Stomach (tissue), 9 donors: Measurements from ENCODE around the gene FIZ1. TPM values are rescaled to one million over a fixed set of nuclear protein-coding genes. Genes with fewer than 3 reads are reported as not detected.

Experiments
- DNase-seq, 2 donors: peaks; one replicate each; pipeline versions ENCODE4 v3.0.0 to v3.0.0-alpha.2; 2013 to 2019
- H3K27ac ChIP-seq, 5 donors: fragments of 200-600 bp in 4 of 5; sonication (generic) in 4 of 5; one replicate each; pipeline ENCODE4 v1.5.1; 2013 to 2019; ENCODE audit warnings: mild to moderate bottlenecking in 1 of 5, moderate library complexity in 1 of 5
- H3K27me3 ChIP-seq, 3 donors: fragments of 200-600 bp; sonication (generic); one replicate each; pipeline ENCODE4 v1.5.1; 2017 to 2019; ENCODE audit warnings: mixed run types in 1 of 3
- H3K36me3 ChIP-seq, 4 donors: fragments of 200-600 bp; sonication (generic); 1 replicate in 3 of 4; 2 replicates in 1 of 4; pipeline ENCODE4 v1.5.1; 2016 to 2019
- H3K4me1 ChIP-seq, 4 donors: fragments of 200-600 bp; sonication (generic); one replicate each; pipeline ENCODE4 v1.5.1; 2016 to 2019
- H3K4me3 ChIP-seq, 4 donors: fragments of 200-600 bp; sonication (generic) in 3 of 4; one replicate each; pipeline ENCODE4 v1.5.1; 2016 to 2019; ENCODE audit warnings: mild to moderate bottlenecking in 1 of 4
- H3K9me3 ChIP-seq, 4 donors: fragments of 200-600 bp; sonication (generic); one replicate each; pipeline ENCODE4 v1.5.1; 2016 to 2019
- CTCF ChIP-seq, 7 experiments: fragments of 450-650 bp in 4 of 7; fragments of 200-600 bp in 3 of 7; sonication (generic) in 3 of 7; IDR thresholded peaks; one replicate each; pipeline ENCODE4 v1.5.1; 2016 to 2019; ENCODE audit warnings: antibody characterized with exemption in 7 of 7, control low read depth in 2 of 7, mild to moderate bottlenecking in 1 of 7
- EP300 ChIP-seq: sonication (generic); formaldehyde crosslinking; IDR thresholded peaks from one replicate; pipeline ENCODE4 v1.6.1; 2017; ENCODE audit warnings: antibody characterized with exemption
- POLR2A ChIP-seq, 4 donors: fragments of 450-650 bp; IDR thresholded peaks; one replicate each; pipeline ENCODE4 v1.6.1; 2016; ENCODE audit warnings: antibody characterized with exemption in 4 of 4, control low read depth in 2 of 4, mild to moderate bottlenecking in 1 of 4, moderate library complexity in 1 of 4
- POLR2AphosphoS5 ChIP-seq, 3 donors: sonication (generic); formaldehyde crosslinking; IDR thresholded peaks; one replicate each; pipeline ENCODE4 v1.6.1; 2016; ENCODE audit warnings: antibody characterized with exemption in 3 of 3
- WGBS, 5 donors: extraction: QIAGEN DNeasy Blood & Tissue Kit in 3 of 5; methylation state at CpG; one replicate each; pipeline versions ENCODE4 v1.1.5 to v1.1.7; 2013 to 2018; 5-methylcytosine and 5-hydroxymethylcytosine counted together
- intact Hi-C: fragments of 100-400 bp; cut with DNase I; formaldehyde crosslinking; loops from one replicate; pipeline ENCODE4 v1.15.1; 2023; ENCODE audit warnings: low total_unique reads
- polyA plus RNA-seq, 3 donors: library from polyadenylated mRNA; stranded (reverse); fragments of 200-250 nt; gene quantifications; one replicate each; pipeline ENCODE4 v1.2.3, GENCODE V29; 2013
- total RNA-seq, 5 donors: library from RNA; depleted of rRNA; stranded (reverse); fragments of >200 nt; gene quantifications; one replicate each; pipeline versions ENCODE4 v1.1.0 to v1.2.3, GENCODE V29; 2014 to 2016
- donor health status: healthy with polysubstance abuse.
- donor health status: Bipolar disorder and iron deficiency.
- donor health status: healthy.

FIZ1 gene
- total and polyA plus RNA-seq, 8 donors = 4.0 to 16.8 (median 8.7) TPM; not detected in 1

- DNase-seq = no peak
- Histone ChIP-seq H3K4me3 (no peak overlapping the region), H3K9me3 (no peaks in the 10 kb centered on the region), H3K27me3 (no peaks in the 10 kb centered on the region), H3K27ac (peak overlapping the region in 3 of 5 donors; percentile 96 to 97 (median 97)), H3K4me1 (peaks cover 11 to 53% (median 23%) of the 10 kb centered on the region in 4 donors), H3K36me3 (peaks cover 6 to 26% (median 22%) of the 10 kb centered on the region in 4 donors)
- 93 to 98% (median 94%) methylated on average over 7 of the region's 7 CpGs for WGBS, 5 donors
- TF ChIP-seq EP300 (no peak), CTCF (IDR thresholded peaks at IDR 0.05) (no peak), POLR2AphosphoS5 (IDR thresholded peaks at IDR 0.05) (no peak), POLR2A (IDR thresholded peaks at IDR 0.05) (no peak)
- intact Hi-C loops = no loop called here
Observed at GRCh38 chr19:55623130-55623529, 23.8 kb upstream of the FIZ1 start.

GRCh38 chr19:55622242-55622969, 23.1 kb upstream of the FIZ1 start:
- WGBS, 5 donors = 89 to 94% (median 92%) methylated on average over 20 to 40 of the region's 40 CpGs

GRCh38 chr19:55621673-55622231, 22.4 kb upstream of the FIZ1 start:
- no peak overlapping the region for H3K4me3 ChIP-seq
- no peaks in the 10 kb centered on the region for H3K27me3 ChIP-seq
- H3K27ac ChIP-seq = no peak overlapping the region
- H3K4me1 ChIP-seq = peaks cover 11 to 54% (median 23%) of the 10 kb centered on the region in 4 donors
- TF ChIP-seq POLR2A (IDR thresholded peaks at IDR 0.05) = no peak
- no peak for TF ChIP-seq EP300
- no peak for TF ChIP-seq POLR2AphosphoS5 (IDR thresholded peaks at IDR 0.05)
- TF ChIP-seq CTCF (IDR thresholded peaks at IDR 0.05) = no peak
- peaks cover 6 to 40% (median 34%) of the 10 kb centered on the region in 4 donors for H3K36me3 ChIP-seq
- 91 to 96% (median 95%) methylated on average over 35 to 55 of the region's 55 CpGs for WGBS, 5 donors
- no peaks in the 10 kb centered on the region for H3K9me3 ChIP-seq
- DNase-seq = no peak
- intact Hi-C loops = no loop called here

More at GRCh38 chr19:55622242-55622969, 23.1 kb upstream of the FIZ1 start:
- Histone ChIP-seq H3K4me1 (peaks cover 11 to 54% (median 23%) of the 10 kb centered on the region in 4 donors), H3K27me3 (no peaks in the 10 kb centered on the region), H3K36me3 (peaks cover 6 to 33% (median 28%) of the 10 kb centered on the region in 4 donors), H3K4me3 (no peak overlapping the region), H3K9me3 (no peaks in the 10 kb centered on the region), H3K27ac (no peak overlapping the region)
- TF ChIP-seq EP300 = no peak
- no peak for TF ChIP-seq POLR2AphosphoS5 (IDR thresholded peaks at IDR 0.05)
- no peak for TF ChIP-seq POLR2A (IDR thresholded peaks at IDR 0.05)
- TF ChIP-seq CTCF (IDR thresholded peaks at IDR 0.05) = no peak
- DNase-seq = no peak
- intact Hi-C loops = no loop called here

- H3K4me1 ChIP-seq = peaks cover 11 to 54% (median 23%) of the 10 kb centered on the region in 4 donors
- intact Hi-C loops = no loop called here
- 81 to 96% (median 86%) methylated on average over 5 to 9 of the region's 9 CpGs for WGBS, 5 donors
- no peaks in the 10 kb centered on the region for H3K27me3 ChIP-seq
- no peak for TF ChIP-seq POLR2A (IDR thresholded peaks at IDR 0.05)
- no peak for TF ChIP-seq EP300
- no peak for TF ChIP-seq CTCF (IDR thresholded peaks at IDR 0.05)
- no peak for TF ChIP-seq POLR2AphosphoS5 (IDR thresholded peaks at IDR 0.05)
- no peaks in the 10 kb centered on the region for H3K9me3 ChIP-seq
- peak overlapping the region in 1 of 5 donors; percentile 6 for H3K27ac ChIP-seq
- DNase-seq = no peak
- H3K36me3 ChIP-seq = peaks cover 11 to 45% (median 39%) of the 10 kb centered on the region in 4 donors
- no peak overlapping the region for H3K4me3 ChIP-seq
Observed at GRCh38 chr19:55621205-55621672, 21.9 kb upstream of the FIZ1 start.
